LNCaP clone FGC (cell line): ENCODE measurements around the gene NIPSNAP3A.

ENCODE experiments used
- DNase-seq: peaks from one replicate; pipeline ENCODE4 v3.0.0-alpha.2; 2011; ENCODE audit warnings: low read depth
- H3K4me3 ChIP-seq: 2 replicates; pipeline ENCODE4 v1.5.1; 2011; ENCODE audit warnings: mild to moderate bottlenecking, low read depth, low read length, control low read depth
- CTCF ChIP-seq: IDR thresholded peaks from 2 replicates; pipeline ENCODE4 v1.5.1; 2012; ENCODE audit warnings: mild to moderate bottlenecking; ENCODE audit not compliant: control insufficient read depth, insufficient read depth; ENCODE audit errors: extremely low read depth

The NIPSNAP3A gene

GRCh38 chr9:104743376-104743985 lies 4.0 kb upstream of the NIPSNAP3A start:
- DNase-seq = peak; percentile 54
- peak; percentile 78 for TF ChIP-seq CTCF
- no peak overlapping the region for H3K4me3 ChIP-seq

- no peak for TF ChIP-seq CTCF
- DNase-seq = no peak
- H3K4me3 ChIP-seq = no peak overlapping the region
Observed at GRCh38 chr9:104745852-104746251, 1.6 kb upstream of the NIPSNAP3A start.

GRCh38 chr9:104746285-104746684 lies 1.2 kb upstream of the NIPSNAP3A start:
- no peak for TF ChIP-seq CTCF
- H3K4me3 ChIP-seq = no peak overlapping the region
- no peak for DNase-seq

GRCh38 chr9:104746798-104747197 lies 685 bp upstream of the NIPSNAP3A start:
- DNase-seq = no peak
- TF ChIP-seq CTCF = no peak
- peak overlapping the region; percentile 79 for H3K4me3 ChIP-seq

GRCh38 chr9:104747245-104747564 lies 278 bp upstream of the NIPSNAP3A start:
- peak; percentile 6 for DNase-seq
- TF ChIP-seq CTCF = no peak
- H3K4me3 ChIP-seq = peak overlapping the region; percentile 79

- DNase-seq = no peak
- peak overlapping the region; percentile 79 for H3K4me3 ChIP-seq
- no peak for TF ChIP-seq CTCF
Observed at GRCh38 chr9:104748359-104749031, 1.0 kb downstream of the NIPSNAP3A start.
